Head of caudate nucleus (tissue), 42 donors: ENCODE measurements around the gene PPP1R13B.

Experiments
- DNase-seq, 42 donors: peaks; one replicate each; pipeline versions ENCODE4 v3.0.0 to v3.0.0-alpha.2; 2020 to 2021; ENCODE audit warnings: mixed read lengths in 7 of 42
- intact Hi-C: fragments of 100-400 bp; cut with DNase I; formaldehyde crosslinking; loops from one replicate; pipeline ENCODE4 v1.15.0; 2022

Gene PPP1R13B

DNA sequence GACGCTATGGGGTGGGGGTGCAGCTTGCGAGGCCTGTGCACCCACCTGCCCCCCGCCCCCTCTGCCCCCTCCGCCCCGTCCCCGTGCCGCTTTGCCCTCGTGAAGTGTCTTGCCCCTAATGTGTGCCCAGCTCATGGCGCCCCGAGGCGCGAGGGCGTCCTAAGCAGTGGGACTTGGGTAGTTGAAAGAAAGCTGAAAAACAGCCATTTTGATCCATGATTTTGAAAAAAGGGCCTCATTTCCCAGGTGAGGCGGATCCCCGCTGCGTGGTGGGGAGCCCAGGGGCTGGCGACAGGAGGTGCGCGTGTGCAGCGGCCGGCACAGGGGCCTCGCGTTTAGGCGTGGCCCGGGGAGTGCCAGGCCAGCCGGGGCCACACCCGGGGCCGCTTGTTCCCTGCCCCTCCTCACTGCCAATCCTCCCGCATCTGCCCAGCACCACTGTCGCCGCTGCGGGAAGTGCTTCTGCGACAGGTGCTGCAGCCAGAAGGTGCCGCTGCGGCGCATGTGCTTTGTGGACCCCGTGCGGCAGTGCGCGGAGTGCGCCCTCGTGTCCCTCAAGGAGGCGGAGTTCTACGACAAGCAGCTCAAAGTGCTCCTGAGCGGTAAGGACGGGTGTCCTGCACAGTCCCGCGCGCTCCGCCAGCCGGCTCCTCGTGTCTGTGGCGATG is 119.9 kb downstream of the PPP1R13B start:
- peak in 33 of 42 donors; percentile 34 to 80 (median 66) for DNase-seq

DNA sequence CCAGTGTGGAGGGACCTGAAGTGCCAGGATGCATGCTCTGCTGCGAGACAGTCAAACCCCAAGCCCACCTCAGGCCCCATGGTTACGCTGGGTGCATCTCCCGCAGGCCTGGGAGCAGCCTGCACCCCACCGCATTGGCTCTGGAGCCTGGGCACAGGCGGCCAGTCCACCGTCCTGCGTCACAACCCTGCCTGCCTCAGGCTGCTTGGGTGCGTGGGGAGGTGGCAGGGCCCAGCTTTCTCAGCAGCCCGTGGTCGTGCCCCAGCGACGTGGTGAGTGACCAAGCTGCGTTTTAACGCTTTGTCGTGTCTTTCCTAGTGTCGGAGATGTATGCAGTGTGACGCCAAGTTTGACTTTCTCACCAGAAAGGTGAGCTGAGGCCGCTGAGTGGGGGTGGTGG is 120.9 kb downstream of the PPP1R13B start:
- intact Hi-C loops = no loop called here
- DNase-seq = no peak

More for the DNA sequence above, 119.9 kb downstream of the PPP1R13B start:
- intact Hi-C loops = no loop called here

DNA sequence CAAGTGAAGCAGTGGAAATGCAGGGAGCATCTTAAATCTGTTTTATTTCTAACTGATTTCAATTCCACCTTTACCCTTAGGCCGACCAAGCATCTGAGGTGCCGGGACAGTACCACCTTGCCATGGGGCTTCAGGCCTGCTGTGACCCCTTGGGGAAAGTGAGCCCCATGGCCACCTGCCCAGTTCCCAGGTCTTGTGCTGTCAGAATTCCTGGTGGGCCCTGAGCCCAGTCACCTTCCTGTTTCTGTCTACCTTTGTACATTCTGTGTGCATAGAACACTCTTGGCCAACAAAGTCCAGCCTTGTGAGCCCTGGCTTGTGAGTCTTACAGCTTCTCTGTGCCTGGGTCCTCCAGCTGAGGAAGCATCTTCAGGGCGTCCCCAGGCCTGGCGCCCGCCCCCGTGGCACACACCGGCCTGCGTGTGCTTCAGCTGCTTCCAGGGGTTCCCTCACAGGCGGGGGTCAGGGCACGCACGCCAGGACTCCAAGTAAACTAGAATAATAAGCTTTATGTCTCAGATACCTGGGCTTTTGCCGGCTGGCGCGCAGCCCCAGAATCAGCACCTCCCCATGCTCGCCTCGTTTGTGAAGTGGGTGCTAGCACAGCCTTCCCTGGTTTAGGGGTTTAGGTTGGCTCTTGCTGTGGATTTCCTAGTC is 121.5 kb downstream of the PPP1R13B start:
- intact Hi-C loops = no loop called here
- no peak for DNase-seq

DNA sequence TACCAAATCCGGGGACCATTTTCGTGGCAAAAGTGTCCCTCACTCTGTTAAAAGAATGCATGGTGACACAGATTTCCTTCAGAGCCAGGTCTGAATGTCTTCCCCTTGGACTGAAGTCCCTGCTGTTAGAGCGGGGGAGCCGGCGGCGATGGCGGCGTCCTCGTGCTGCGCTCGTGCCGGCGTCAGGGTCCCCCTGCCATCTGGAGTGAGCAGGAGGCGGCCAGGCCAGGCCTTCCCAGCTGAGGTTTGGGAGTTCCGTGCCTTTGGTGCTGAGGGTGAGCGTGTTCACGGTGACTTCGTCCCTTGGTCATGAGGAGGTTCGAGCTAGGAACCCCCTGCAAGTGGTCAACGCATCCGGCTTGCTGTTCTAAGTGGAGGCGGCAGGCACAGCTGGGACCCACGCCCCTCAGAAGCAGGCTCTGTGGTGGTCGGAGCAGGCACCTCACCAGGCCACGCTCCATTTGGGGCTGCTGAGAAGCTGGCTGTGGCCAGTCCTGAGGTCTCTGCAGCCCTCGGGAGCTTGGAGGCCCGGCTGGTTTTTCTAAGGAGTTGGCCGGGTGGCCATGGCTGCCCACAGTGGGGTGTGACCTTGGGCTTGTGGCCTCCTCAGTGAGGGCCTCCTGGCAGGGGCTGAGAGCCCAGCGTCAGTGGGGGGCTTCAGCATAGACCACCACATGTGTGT is 122.2 kb downstream of the PPP1R13B start:
- no peak for DNase-seq
- intact Hi-C loops = no loop called here

DNA sequence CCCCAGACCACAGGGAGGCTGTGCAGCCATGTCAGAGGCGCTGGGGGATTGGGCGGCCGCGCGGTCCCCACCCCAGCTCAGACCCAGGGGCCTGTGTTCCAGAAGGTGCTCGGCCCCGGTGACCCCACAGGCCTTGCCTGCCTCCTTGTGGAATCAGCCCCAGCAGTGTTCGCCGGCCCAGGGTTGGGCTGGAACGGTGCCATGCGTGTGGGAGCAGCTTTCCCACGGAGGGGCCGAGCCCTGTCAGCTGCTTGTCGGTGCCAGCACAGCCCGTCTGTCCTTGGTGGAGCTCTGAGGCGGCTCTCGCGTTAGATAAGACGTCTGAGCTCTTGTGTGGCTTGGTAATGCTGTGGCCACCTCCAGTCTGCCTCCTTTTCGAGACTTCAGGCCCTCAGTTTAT is 123.3 kb downstream of the PPP1R13B start:
- peak in 34 of 42 donors; percentile 45 to 81 (median 62) for DNase-seq
- intact Hi-C loops = no loop called here

DNA sequence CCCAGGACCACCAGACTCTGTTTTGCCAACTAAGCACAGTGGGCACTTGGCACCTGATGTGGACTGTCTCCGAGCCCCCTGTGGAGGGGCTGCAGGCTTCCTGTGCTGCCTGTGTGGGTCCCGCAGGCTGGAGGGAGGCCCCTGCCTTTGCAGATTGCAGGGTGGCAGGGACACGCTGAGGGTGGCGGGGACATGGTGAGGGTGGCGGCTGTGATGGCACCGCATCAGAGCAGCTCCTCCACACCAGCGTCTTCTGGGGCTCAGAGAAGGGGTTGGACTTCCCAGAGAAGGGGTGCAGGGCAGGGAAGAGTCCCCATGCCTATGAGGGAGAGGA is 123.7 kb downstream of the PPP1R13B start:
- intact Hi-C loops = no loop called here
- DNase-seq = no peak

DNA sequence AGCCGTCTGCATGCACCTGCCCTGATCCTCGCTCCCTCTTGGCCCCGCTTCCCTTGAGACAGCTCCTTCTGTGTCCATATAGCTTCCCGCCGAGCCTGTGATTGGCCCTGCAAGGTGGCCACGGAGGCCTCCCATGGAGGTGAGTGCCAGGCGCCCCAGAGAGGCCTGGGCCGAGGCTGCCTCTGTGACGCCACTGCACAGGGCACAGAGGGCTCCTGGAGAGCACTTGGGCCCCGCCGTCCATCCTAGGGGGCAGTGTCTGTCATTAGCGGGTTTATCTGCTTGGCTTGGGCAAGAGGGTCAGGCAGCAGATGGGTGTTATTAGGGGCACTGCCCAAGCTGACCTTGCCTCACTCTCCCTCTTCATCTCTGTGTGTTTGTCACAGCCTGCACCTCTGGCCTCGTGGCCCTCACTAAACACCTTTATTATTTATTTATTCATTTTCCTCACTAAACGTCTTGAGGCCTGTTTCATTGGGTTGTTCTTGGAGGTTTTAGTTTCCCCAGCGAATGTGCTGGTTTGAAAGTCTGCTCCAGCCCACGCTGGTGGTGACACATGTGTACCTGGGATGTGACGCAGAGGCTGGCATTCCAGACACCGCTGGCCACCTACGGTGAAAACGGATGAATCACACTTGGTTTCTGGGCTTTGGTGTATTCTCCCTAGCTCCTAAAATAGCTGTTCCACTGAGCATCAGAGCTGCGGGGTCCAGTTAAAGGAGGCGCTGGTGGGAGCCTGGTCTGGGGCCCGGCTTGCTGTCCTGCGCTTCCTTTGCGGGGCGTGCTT is 125.8 kb downstream of the PPP1R13B start:
- peak; percentile 49 to 93 (median 78) for DNase-seq
- intact Hi-C loops = no loop called here

DNA sequence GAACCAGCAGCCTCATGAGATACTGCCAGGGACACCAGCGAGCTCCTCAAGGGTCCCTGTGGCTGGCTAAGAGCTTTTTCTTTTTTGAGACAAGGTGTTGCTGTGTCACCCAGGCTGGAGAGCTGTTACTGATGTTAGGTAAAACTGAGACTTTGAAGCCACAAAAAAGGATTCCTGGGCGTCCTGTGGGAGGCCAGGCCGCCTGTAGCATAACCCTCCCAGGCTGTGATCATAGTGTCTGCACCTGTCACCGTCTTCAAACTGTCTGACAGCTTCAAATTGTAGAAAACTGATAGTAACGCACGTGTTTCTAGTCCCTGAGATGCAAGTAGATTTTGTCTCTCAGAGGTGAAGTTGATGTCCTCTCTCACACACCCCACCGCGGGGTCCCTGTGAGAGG is 127.6 kb downstream of the PPP1R13B start:
- no peak for DNase-seq
- intact Hi-C loops = loop anchor here (10.0 kb wide), 1 partner anchor 145 kb away; no protein-coding TSS in a partner anchor

DNA sequence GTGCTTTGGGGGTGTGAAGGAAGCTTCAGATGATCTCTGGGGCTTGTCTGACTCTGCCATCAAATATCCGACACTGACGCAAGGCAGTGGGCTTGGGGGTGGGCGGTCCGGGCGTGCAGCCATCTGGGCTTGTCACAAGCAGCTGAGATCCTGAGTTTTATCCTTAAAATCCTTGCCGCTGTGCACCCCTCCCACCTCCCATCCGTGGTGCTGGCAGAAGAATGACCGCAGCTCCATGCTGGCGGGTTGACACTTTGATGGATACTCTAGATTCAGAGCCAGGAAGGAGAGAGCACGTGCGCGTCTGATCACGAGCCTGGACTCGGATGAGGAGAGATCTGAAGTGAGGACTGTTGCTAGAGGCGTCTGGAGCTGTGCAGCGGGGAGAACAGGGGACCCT is 128.8 kb downstream of the PPP1R13B start:
- DNase-seq = no peak

DNA sequence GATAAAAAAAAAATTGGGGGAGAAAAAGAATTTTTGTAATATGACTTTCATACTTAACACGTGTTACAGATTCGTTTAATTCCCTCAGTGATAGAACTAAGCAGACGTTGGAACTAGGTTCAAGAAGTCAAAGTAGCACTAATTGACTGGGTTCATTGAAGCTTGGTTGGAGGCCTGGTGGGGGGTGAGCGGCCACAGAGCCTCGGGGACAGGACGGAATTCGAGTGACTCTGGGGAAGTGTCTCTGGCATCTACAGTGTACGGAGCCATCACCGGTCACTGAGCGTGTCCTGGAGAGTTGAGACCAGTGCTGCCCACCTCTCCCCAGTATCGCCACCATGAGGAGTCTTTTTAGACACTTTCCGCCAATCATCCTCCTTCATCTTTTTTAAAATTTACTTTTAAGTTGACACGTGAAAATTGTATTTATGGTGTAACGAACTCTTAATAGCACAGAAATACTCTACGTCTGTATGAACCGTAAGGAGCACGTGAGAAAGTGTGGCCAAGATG is 130.4 kb downstream of the PPP1R13B start:
- intact Hi-C loops = loop anchor here (10.0 kb wide), 1 partner anchor 142 kb away; no protein-coding TSS in a partner anchor
- DNase-seq = no peak

More for the DNA sequence above, 128.8 kb downstream of the PPP1R13B start:
- intact Hi-C loops = loop anchor here (10.0 kb wide), 1 partner anchor 144 kb away; no protein-coding TSS in a partner anchor

DNA sequence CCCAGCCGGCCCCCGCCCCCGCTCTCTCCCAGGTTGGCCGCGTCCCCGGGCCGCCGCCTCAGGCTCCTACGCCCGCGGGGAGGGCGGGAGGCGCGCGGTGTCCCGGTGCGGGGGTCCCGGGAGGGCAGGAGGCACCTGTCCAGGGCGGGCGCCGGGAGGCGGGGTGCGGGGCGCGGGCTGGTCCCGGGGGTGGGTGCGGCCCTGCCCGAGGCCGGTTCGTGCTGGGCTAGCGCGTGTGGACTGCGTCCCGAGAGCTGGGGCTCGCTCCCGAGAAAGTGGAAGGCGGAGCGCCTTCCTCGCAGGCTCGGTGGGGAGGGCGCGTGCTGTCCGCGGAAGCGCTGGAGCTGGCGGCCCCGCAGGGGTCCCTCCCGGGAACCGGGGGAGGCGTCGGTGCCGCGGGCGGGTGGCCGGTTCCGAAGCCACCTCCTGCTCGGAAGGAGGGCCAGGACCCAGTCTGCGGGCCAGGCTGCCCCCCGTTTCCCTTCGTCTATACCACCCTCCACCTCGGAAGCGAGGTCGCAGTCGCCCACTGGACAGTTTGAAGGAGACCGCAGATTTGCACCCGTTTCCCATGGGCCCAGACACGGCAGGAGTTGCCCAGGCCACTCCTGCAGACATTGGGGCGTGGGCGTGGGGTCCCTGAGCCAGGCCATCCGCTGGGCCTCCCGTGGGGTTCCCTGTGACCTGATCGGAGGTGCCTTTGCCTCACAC is 131.1 kb downstream of the PPP1R13B start:
- intact Hi-C loops = loop anchor here (10.0 kb wide), 1 partner anchor 141 kb away; no protein-coding TSS in a partner anchor
- DNase-seq = peak in 7 of 42 donors; percentile 21 to 60 (median 45)

DNA sequence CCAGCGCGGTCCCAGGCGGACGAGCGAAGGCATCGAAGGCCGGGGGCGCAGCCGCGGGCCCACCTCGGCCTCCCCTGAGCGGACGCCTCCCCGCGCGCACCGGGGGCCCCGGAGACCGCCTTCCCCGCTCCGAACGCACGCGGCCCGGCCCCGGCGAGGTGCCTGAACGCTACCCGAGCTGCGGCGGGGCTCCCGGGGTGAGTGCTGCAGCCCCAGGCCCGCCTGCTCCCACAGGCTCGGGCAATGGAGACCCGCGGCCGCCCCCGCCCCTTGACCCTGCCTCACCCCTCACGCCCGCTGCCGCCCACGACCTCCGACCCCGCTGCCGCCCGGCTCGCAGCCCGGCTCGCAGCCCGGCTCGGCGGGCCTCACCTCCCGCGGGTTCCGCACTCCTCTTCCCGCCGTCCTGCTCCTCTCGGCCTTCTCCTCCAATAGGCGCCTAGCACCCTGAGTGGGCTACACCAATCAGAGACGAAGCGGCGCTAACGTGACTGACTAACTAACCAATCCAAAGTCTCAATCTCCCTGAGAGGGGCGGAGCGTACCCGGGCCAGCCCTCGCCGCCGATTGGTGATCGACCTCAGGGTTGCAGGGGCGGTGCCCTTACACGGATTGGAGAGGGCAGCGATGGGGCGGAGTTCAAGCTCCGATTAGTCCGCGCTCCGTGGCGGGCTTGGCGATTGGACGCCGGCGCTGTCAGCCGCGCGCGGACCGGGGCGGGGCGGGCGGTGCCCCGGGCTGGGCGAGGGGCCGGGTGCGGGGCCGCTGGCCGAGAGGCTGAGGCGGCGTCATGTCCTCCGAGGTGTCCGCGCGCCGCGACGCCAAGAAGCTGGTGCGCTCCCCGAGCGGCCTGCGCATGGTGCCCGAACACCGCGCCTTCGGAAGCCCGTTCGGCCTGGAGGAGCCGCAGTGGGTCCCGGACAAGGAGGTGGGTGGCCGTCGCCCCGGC is 132.0 kb downstream of the PPP1R13B start, which contains the start of the genes XRCC3 and ZFYVE21:
Gene XRCC3 (minus strand): TSS at position 400 of the 949 bp plus-strand sequence. CDS start 4,364 bp downstream, outside the sequence.
Gene ZFYVE21 (plus strand): TSS at position 759 of the 949 bp plus-strand sequence. CDS start 32 bp downstream, at position 791.
- peak; percentile 97 to 100 (median 99) for DNase-seq
- intact Hi-C loops = loop anchor here (10.0 kb wide), 1 partner anchor 141 kb away; no protein-coding TSS in a partner anchor

DNA sequence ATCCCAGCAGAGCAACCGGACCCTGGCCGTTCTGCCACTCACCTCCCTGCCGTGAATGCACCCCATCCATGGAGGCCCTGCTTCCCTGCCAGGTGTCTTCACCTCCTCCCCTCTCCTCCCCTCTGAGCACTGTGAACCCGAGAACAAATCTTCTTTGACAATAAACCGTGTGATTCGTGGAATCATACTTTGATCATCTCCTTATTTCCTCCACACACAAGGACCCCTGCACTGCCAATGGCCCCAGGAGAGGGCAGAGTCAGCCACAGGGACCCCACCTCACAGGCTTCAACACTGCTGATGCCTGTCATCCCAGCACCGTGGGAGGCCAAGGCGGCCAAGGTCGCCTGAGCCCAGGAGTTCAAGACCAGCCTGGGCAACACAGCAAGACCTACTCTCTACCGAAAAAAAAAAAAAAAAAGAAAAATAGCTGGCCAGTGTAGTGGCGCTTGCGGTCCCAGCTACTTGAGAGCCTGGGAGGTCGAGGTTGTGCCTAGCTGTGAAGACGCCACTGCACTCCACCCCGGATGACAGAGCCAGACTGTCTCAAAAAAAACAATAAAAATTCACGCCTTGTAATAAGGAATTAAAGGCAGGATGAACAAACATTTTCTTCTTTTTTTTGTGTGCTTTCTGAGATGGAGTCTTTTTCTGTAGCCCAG is 133.2 kb downstream of the PPP1R13B start:
- DNase-seq = no peak
- intact Hi-C loops = loop anchor here (10.0 kb wide), 1 partner anchor 139 kb away; no protein-coding TSS in a partner anchor

DNA sequence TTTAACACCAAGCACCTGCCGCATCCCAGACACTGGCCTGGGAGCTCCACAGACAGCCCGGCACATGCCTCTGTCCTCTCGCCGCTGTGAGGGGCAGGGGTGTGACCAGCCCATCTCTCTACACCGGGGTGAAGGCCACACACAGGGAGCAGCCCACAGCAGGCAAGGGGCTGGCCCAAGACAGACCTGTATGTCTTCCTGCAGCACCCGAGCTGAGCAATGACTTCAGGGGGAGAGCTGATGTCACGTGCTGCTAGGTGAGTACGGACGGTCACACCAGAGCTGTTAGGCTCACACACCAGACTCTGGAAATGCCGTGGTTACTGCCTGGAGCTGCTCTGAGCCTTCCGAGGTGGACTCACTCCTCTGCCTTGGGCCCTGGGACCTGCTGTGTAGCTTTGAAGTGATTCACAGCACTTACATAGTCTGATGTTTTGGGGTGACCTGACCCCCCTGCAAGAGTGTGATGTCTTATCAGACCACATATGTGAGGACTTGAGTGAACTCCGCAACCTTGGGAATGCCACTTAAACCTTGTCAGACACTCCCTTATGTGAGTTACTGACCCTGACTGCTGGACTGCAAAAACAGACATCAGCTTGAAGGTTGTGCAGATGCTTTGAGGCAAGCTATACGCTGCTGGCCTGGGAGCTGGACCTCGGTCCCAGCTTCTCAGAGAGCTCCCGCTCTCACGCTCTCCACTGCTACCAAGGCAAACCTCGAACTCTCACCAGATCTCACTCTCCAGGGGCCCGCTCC is 133.9 kb downstream of the PPP1R13B start:
- intact Hi-C loops = loop anchor here (10.0 kb wide), 1 partner anchor 139 kb away; no protein-coding TSS in a partner anchor
- no peak for DNase-seq

DNA sequence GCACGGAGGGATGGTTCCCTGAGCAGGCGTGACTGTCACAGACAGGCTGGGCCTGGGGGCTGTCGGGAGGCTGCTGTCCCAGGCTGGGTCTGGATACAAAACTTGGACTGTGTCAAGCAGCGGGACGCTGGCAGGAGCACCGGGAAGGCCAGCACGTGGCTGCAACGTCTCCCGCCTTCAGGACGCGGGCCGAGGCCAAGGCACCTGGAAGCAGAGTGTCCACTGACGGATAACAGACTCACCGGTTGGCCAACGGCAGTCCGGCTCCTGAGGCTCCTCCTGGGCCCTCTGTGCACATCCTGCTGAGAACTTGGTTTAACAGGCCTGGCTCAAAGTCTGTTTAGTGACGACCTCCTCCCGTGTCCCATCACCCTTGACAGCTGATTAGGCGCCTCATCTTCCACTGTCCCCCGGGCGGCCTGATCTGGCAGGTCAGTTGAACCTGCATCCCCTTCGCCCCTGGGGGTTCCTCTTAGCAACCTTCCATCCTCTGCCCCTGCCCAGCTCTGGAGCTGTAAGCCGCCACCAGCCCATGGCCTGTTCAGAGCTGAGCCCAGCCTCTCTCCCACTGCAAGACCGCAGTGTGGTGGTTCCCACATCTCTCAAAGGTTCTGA is 134.6 kb downstream of the PPP1R13B start:
- intact Hi-C loops = loop anchor here (10.0 kb wide), 1 partner anchor 138 kb away; no protein-coding TSS in a partner anchor
- DNase-seq = no peak
